Karpas-422 (cell line): ENCODE data around the gene DDX11. TPM values are rescaled to one million over a fixed set of nuclear protein-coding genes. Genes with fewer than 3 reads are reported as not detected.
A peak's percentile ranks its signal among the peaks of the same experiment; 100 is the strongest.
"Not testable (repeated sequence)": the region's sequence is repeated elsewhere in the genome, so short reads cannot be mapped to it uniquely, and the experiment has no call there.

ENCODE experiments used
- DNase-seq: peaks from one replicate; pipeline ENCODE4 v3.0.0-alpha.2; 2015
- H2AFZ ChIP-seq: fragments of 200-600 bp; sonication (generic); 2 replicates; pipeline ENCODE4 v1.6.1; 2014; ENCODE audit warnings: antibody characterized with exemption, low read length, mixed read lengths
- H3K27ac ChIP-seq: fragments of 200-600 bp; sonication (generic); 2 replicates; pipeline ENCODE4 v1.5.1; 2014; ENCODE audit warnings: mild to moderate bottlenecking, low read length, moderate library complexity
- H3K27me3 ChIP-seq: fragments of 200-600 bp; sonication (generic); 2 replicates; pipeline ENCODE4 v1.6.1; 2014; ENCODE audit warnings: low read length, mixed read lengths
- H3K36me3 ChIP-seq: fragments of 200-600 bp; sonication (generic); 2 replicates; pipeline ENCODE4 v1.6.1; 2014; ENCODE audit warnings: low read length, mixed read lengths; ENCODE audit not compliant: insufficient read depth
- H3K4me1 ChIP-seq: fragments of 200-600 bp; sonication (generic); 2 replicates; pipeline ENCODE4 v1.6.1; 2014; ENCODE audit warnings: mild to moderate bottlenecking, low read length, mixed read lengths
- H3K4me2 ChIP-seq: fragments of 200-600 bp; sonication (generic); 2 replicates; pipeline ENCODE4 v1.6.1; 2014; ENCODE audit warnings: low read length, low read depth, mild to moderate bottlenecking; ENCODE audit not compliant: poor library complexity, severe bottlenecking
- H3K4me3 ChIP-seq: fragments of 200-600 bp; sonication (generic); 2 replicates; pipeline ENCODE4 v1.5.1; 2014; ENCODE audit warnings: mild to moderate bottlenecking, antibody characterized with exemption, low read length, mixed read lengths
- H3K79me2 ChIP-seq: fragments of 200-600 bp; sonication (generic); 2 replicates; pipeline ENCODE4 v1.6.1; 2014; ENCODE audit warnings: mild to moderate bottlenecking, low read length, mixed read lengths
- H3K9ac ChIP-seq: fragments of 200-600 bp; sonication (generic); 2 replicates; pipeline ENCODE4 v1.6.0; 2014; ENCODE audit warnings: low read length
- H3K9me2 ChIP-seq: fragments of 200-600 bp; sonication (generic), shearing (Covaris generic); replicated peaks from 2 replicates; pipeline ENCODE4 v1.6.0; 2014; ENCODE audit warnings: mild to moderate bottlenecking, low read length, moderate library complexity; ENCODE audit not compliant: insufficient read depth
- H3K9me3 ChIP-seq: fragments of 300-700, 200-600 bp; sonication (generic); 2 replicates; pipeline ENCODE4 v1.6.1; 2014; ENCODE audit warnings: low read length, mixed read lengths
- H4K20me1 ChIP-seq: fragments of 200-600 bp; sonication (generic); 2 replicates; pipeline ENCODE4 v1.6.1; 2014; ENCODE audit warnings: mild to moderate bottlenecking, antibody characterized with exemption, low read length, low read depth; ENCODE audit not compliant: insufficient read depth
- total RNA-seq: library from RNA; depleted of rRNA; stranded (reverse); fragments of >200 nt; shearing (Covaris generic); gene quantifications from 2 replicates; pipeline ENCODE4 v1.2.3, GENCODE V29; 2014; ENCODE audit warnings: low replicate concordance

Gene DDX11
- total RNA-seq, 1 experiment from 2014 or later, result 27.0 TPM

DNA sequence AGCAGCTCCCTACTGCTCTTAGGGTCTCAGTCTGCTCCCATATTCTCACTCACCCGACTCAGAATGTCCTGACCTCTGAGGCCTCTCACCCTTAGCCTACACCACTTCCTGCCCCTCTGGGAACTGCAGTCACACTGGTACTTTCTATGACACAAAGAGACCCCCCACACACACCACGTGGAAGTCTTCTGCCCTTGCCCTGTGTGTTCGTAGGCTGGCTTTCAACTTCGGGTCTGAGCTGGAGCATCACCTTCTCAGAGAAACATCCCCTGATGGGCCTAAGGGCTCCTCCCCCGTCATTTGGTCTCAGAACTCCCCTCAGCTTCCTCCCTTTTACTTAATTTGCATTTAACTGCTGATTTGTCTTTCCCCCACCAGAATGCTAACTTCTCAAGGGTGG, 22.0 kb upstream of the DDX11 start:
- not testable (repeated sequence) for H3K4me1 ChIP-seq, H2AFZ ChIP-seq, DNase-seq, H3K9ac ChIP-seq, H3K4me2 ChIP-seq, H3K27me3 ChIP-seq, H3K9me2 ChIP-seq, H3K36me3 ChIP-seq, H3K27ac ChIP-seq, H3K4me3 ChIP-seq, H4K20me1 ChIP-seq, H3K79me2 ChIP-seq, H3K9me3 ChIP-seq

DNA sequence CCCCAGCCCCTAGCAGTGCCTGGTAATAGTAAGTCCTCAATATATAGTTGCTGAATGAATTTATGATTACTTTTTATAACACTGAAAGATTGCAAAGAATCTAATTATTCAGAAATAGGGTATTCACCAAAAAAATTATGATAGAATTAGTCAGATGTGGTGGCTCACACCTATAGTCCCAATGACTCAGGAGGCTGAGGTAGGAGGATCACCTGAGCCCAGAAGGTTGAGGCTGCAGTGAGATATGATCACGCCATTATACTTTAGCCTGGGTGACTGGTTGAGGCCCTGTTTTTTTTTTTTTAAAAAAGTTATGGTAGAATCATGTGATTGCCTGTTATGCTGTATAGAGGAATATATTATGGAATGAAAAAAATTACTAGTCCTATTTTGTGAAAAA, 21.5 kb upstream of the DDX11 start:
- H3K4me3 ChIP-seq, H4K20me1 ChIP-seq, H3K4me1 ChIP-seq, H3K27me3 ChIP-seq, H3K36me3 ChIP-seq, H3K4me2 ChIP-seq, H3K27ac ChIP-seq, H2AFZ ChIP-seq, H3K9me2 ChIP-seq, H3K79me2 ChIP-seq, DNase-seq, H3K9ac ChIP-seq, H3K9me3 ChIP-seq: not testable (repeated sequence)

DNA sequence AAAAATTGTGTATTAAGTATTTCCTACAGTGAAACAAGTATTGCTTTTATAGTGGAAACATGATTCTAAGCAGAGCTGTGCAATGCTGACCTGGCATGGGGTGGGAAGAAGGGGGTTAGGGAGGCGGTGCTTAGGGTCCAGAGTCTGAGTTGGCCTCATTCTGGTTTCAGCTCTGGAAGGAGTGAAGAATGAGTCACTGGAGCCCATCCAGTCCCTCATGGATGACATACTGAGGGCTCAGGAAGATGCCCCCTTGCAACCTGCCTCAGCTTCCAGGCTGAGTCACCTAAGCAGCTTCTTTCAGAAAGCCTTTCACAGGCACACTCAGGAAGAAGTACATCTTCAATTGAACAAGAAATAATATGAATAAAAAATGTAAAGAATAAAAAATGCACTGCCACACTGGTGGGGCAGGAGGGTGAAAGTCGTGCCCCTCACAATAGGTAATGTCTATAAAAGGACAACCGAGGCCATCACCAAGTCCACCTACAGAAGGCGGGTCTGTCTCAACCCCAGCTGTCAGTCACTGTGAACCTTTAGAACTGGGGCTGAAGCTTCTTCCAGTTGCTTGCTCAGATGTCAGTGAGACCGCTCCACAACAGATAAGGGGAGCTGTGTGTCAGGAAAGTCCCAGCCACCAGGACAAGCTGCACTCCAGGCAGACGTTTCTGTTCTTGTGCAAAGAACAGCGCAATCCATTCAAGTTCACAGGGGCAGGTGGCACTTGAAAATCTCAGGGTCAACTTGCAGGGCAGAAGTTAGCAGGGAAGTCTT, 20.8 kb upstream of the DDX11 start:
- H3K9me3 ChIP-seq, H3K4me3 ChIP-seq, H3K9me2 ChIP-seq, H3K27ac ChIP-seq, H3K4me2 ChIP-seq, H3K27me3 ChIP-seq, H3K79me2 ChIP-seq, DNase-seq, H3K36me3 ChIP-seq, H3K9ac ChIP-seq, H2AFZ ChIP-seq, H4K20me1 ChIP-seq: not testable (repeated sequence)
- H3K4me1 ChIP-seq, result peaks cover 10% of the 10 kb centered on the region

DNA sequence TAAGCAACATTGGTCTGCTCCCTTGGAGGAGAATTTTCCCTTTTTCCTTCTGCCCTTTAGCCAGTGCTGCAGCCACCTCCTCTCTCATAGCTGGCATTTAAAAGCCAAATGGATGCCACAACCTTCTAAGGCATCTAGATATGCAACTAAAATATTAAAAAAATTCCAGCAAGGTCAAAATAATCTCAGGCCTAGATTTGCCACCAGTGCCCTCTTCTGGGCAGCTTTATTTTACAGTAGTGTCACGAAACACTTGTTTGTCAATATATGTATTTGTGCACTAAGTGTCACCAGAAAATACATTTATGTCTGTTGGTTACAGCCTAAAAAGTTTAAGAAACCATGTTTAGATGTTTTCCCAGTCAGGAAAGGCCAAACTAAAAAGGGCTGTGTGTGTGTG, 19.7 kb upstream of the DDX11 start:
- not testable (repeated sequence) for H3K9ac ChIP-seq, H3K9me3 ChIP-seq, H2AFZ ChIP-seq, H3K4me2 ChIP-seq, H3K9me2 ChIP-seq, H4K20me1 ChIP-seq, H3K36me3 ChIP-seq, H3K79me2 ChIP-seq, H3K27me3 ChIP-seq, H3K4me3 ChIP-seq, DNase-seq, H3K27ac ChIP-seq
- peaks cover 12% of the 10 kb centered on the region for H3K4me1 ChIP-seq

DNA sequence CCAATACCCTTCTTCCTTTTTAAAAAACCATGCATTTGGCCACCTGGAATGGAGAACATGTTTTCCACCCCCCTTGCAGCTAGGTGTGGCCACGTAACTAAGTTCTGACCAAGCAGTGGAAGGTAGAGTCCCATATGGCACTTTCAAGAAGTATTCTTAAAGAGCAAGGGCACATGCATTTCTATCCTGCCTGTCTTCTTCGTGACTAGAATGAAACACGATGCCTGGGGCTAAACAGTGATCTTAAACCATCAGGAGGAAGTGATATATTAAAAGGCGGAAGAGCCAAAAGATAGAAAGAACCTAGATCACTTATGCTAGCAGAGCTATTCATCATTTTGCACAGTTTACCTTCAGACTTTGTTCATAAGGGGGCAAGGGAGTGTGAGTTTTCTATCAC, 16.0 kb upstream of the DDX11 start:
- H3K9ac ChIP-seq, result no peak overlapping the region
- no peaks in the 10 kb centered on the region for H3K27me3 ChIP-seq
- H3K9me2 ChIP-seq, result no peaks in the 10 kb centered on the region
- H3K36me3 ChIP-seq, result no peaks in the 10 kb centered on the region
- no peak overlapping the region for H2AFZ ChIP-seq
- H3K9me3 ChIP-seq, result no peaks in the 10 kb centered on the region
- H3K4me2 ChIP-seq, result no peak overlapping the region
- H3K4me3 ChIP-seq, result no peak overlapping the region
- peak; percentile 60 for DNase-seq
- H3K79me2 ChIP-seq, result no peaks in the 10 kb centered on the region
- H4K20me1 ChIP-seq, result no peaks in the 10 kb centered on the region
- H3K27ac ChIP-seq, result no peak overlapping the region
- peaks cover 22% of the 10 kb centered on the region for H3K4me1 ChIP-seq

DNA sequence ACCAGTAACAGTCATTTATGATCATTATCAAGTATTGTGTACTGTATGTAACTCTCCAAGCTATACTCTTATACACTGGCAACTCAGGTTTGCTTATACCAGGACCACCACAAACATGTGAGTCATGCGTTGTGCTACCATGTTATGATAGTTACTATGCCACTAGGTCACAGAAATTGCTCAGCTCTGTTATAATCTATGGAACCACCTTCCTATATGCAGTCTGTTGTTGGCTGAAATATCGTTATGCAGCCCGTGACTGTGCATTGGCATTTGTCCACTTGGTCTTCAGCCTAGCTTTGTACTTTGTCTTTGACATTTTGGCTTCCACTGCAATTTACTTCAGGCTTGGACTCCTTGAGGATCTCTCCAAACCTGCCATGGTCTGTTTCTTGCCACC, 7.5 kb upstream of the DDX11 start:
- H3K9me3 ChIP-seq, H3K4me3 ChIP-seq, H3K79me2 ChIP-seq, H3K27ac ChIP-seq, H4K20me1 ChIP-seq, H3K9ac ChIP-seq, H2AFZ ChIP-seq, H3K27me3 ChIP-seq, H3K36me3 ChIP-seq, DNase-seq, H3K4me1 ChIP-seq, H3K9me2 ChIP-seq, H3K4me2 ChIP-seq: not testable (repeated sequence)

DNA sequence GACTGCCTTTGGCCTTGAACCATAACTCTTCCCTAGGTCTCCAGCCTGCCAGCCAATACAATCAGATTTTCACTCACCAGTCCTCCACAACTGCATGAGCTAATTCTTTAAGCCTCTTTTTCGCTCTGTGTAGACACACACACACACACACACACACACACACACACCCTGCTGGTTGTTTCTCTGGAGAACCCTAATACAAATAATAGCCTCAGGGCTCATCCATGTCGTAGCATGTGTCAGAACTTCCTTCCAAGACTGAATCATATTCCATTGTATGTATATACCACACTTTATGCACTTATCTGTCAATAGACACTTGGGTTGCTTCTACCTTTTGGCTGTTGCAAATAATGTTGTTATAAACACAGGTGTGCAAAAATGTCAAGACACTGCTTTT, 6.0 kb upstream of the DDX11 start:
- H3K4me2 ChIP-seq, H3K4me3 ChIP-seq, H3K9me3 ChIP-seq, H3K9me2 ChIP-seq, H3K4me1 ChIP-seq, H3K27ac ChIP-seq, DNase-seq, H3K36me3 ChIP-seq, H3K9ac ChIP-seq, H4K20me1 ChIP-seq, H3K27me3 ChIP-seq, H2AFZ ChIP-seq, H3K79me2 ChIP-seq: not testable (repeated sequence)

DNA sequence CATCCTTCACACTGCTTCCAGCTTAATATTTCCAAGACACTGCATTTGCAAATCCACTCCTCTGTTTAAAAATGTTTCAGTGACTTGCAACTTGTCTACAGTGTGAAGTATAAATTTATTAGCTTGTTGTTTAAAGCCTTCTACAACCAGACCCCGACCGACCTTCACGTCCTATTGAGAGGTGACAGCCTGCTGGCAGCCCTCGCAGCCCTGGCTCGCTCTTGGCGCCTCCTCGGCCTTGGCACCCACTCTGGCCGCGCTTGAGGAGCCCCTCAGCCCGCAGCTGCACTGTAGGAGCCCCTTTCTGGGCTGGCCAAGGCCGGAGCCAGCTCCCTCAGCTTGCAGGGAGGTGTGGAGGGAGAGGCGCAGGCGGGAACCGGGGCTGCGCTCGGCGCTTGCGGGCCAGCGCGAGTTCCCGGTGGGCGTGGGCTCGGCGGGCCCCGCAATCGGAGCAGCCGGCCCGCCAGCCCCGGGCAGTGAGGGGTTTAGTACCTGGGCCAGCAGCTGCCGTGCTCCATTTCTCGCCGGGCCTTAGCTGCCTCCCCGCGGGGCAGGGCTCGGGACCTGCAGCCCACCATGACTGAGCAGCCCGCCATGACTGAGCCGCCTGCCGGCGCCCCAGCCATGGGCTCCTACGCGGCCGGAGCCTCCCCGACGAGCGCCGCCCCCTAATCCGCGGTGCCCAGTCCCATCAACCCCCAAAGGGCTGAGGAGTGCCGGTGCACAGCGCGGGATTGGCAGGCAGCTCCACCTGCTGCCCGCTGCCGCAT, 2.5 kb upstream of the DDX11 start:
- H3K79me2 ChIP-seq, result peaks cover 20% of the 10 kb centered on the region
- H3K9me2 ChIP-seq, H3K27me3 ChIP-seq, H3K4me2 ChIP-seq, H3K27ac ChIP-seq, H3K9ac ChIP-seq, DNase-seq, H3K9me3 ChIP-seq, H3K4me3 ChIP-seq, H3K36me3 ChIP-seq, H4K20me1 ChIP-seq, H2AFZ ChIP-seq: not testable (repeated sequence)
- H3K4me1 ChIP-seq, result peaks cover 12% of the 10 kb centered on the region
